HepG2 (cell line): ENCODE data around the gene BPIFB2. TPM values are rescaled to one million over a fixed set of nuclear protein-coding genes. Genes with fewer than 3 reads are reported as not detected.

Experiments
- ATRX ChIP-seq: sonication (generic); formaldehyde crosslinking; IDR thresholded peaks from 2 replicates; pipeline ENCODE4 v1.4.0; 2020; ENCODE audit warnings: missing genetic modification reagents, borderline replicate concordance
- FOSL1 ChIP-seq: sonication (generic); formaldehyde crosslinking; IDR thresholded peaks from 2 replicates; pipeline ENCODE4 v1.9.0; 2021; ENCODE audit warnings: missing genetic modification reagents, borderline replicate concordance
- ONECUT2 ChIP-seq: sonication (generic); formaldehyde crosslinking; IDR thresholded peaks from 2 replicates; pipeline ENCODE4 v1.4.0; 2020; ENCODE audit warnings: missing genetic modification reagents
- SALL1 ChIP-seq: sonication (generic); formaldehyde crosslinking; IDR thresholded peaks from 2 replicates; pipeline ENCODE4 v1.8.0; 2022; ENCODE audit warnings: mild to moderate bottlenecking, missing genetic modification reagents
- ZNF17 ChIP-seq: sonication (generic); formaldehyde crosslinking; IDR thresholded peaks from 2 replicates; pipeline ENCODE4 v1.5.0; 2020; ENCODE audit warnings: mild to moderate bottlenecking, missing genetic modification reagents
- ZNF333 ChIP-seq: sonication (generic); formaldehyde crosslinking; IDR thresholded peaks from 2 replicates; pipeline ENCODE4 v1.4.0; 2020; ENCODE audit warnings: mild to moderate bottlenecking, missing genetic modification reagents, borderline replicate concordance
- ZNF660 ChIP-seq: sonication (generic); formaldehyde crosslinking; IDR thresholded peaks from 2 replicates; pipeline ENCODE4 v1.5.1; 2020; ENCODE audit warnings: mild to moderate bottlenecking, low read depth, missing genetic modification reagents, borderline replicate concordance
- ZNF782 ChIP-seq: sonication (generic); formaldehyde crosslinking; IDR thresholded peaks from 2 replicates; pipeline ENCODE4 v1.4.0; 2020; ENCODE audit warnings: missing genetic modification reagents, mild to moderate bottlenecking, borderline replicate concordance
- ZNF839 ChIP-seq: sonication (generic); formaldehyde crosslinking; IDR thresholded peaks from 2 replicates; pipeline ENCODE4 v1.4.0; 2020; ENCODE audit warnings: missing genetic modification reagents, mild to moderate bottlenecking, borderline replicate concordance
- polyA plus RNA-seq, 8 experiments: library from polyadenylated mRNA; depleted of rRNA in 3 of 8; stranded (reverse) in 7 of 8; unstranded in 1 of 8; fragments of >200 nt; fragmentation: Illumina TruSeq in 4 of 8; extraction: Trizol in 4 of 8; gene quantifications; 2 replicates each; pipeline versions ENCODE4 v1.2.1 to v1.2.3, GENCODE V29; 2011 to 2016; ENCODE audit warnings: low read depth in 4 of 8, missing spikeins in 1 of 8, mixed read lengths in 1 of 8; ENCODE audit not compliant: insufficient read depth in 1 of 8
- total RNA-seq, 5 experiments: library from RNA; depleted of rRNA; stranded (reverse); fragments of >200 nt; fragmentation: Illumina TruSeq; extraction: Trizol; gene quantifications; 2 replicates each; pipeline ENCODE4 v1.2.3, GENCODE V29; 2016; ENCODE audit warnings: low read depth in 1 of 5
- TF ChIP-seq, protein P1 (sequence below): sonication (generic); formaldehyde crosslinking; IDR thresholded peaks from 2 replicates; pipeline ENCODE4 v1.9.0; 2021; ENCODE audit warnings: mild to moderate bottlenecking, missing genetic modification reagents
- TF ChIP-seq, protein P2 (sequence below): sonication (generic); formaldehyde crosslinking; IDR thresholded peaks from 2 replicates; pipeline ENCODE4 v1.8.1; 2023; ENCODE audit warnings: missing genetic modification reagents, inconsistent platforms, borderline replicate concordance
- TF ChIP-seq, protein P3 (sequence below): sonication (generic); formaldehyde crosslinking; IDR thresholded peaks from 2 replicates; pipeline ENCODE4 v1.4.0; 2020; ENCODE audit warnings: missing genetic modification reagents
- TF ChIP-seq, protein P4 (sequence below): sonication (generic); formaldehyde crosslinking; IDR thresholded peaks from 2 replicates; pipeline ENCODE4 v1.8.0; 2022; ENCODE audit warnings: missing genetic modification reagents, low read depth, mild to moderate bottlenecking, borderline replicate concordance

The BPIFB2 gene
- total and polyA plus RNA-seq, 2 of the 13 experiments (the other 11 are each of a cell fraction or from before 2014, with no cell fraction given): 54.5 to 902 TPM

DNA sequence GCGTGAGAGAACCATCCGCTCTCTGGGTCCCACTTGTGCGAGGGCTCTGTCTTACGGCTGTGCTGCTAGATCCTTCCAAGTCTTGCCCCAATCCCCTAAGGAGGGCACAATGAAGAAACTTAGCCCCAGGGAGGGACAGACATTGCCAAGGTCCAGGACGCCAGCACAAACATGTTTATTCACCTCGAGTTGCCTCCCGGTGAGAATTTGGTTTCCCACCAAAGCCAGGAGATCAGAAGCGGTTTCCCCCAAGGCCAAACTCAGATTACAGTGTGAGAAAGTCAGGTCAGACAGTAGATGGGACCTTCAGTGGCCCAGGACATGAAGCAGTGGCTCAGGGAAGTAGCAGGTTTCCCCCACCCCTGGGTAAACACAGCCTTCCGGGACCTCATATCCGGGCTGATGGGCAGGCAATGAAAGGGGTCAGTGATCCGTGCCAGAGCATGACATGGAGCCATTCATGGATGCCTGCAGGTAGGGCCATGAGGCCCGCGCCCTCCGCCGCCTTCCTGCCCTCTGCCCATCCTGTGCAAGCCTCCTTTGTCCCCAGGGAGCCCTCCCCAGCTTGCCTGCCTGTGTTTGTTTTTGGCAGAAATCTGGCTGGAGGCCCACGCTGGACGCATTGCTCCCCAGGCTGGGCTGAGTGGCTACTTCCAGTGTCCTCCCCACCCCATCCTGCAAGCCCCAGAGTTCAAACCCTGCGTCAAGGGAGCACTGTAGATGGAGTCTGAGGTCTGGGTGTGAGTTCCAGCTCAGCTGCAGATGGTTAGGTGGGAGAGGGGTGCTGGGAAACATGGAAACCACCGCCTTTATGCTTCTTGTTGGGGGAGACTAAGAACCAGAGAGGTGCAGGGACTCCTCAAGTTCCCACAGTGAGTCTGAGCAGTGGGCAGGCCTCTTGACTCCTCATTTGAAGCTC, 2.0 kb downstream of the BPIFB2 start (continued):
- TF ChIP-seq, protein P1, sequence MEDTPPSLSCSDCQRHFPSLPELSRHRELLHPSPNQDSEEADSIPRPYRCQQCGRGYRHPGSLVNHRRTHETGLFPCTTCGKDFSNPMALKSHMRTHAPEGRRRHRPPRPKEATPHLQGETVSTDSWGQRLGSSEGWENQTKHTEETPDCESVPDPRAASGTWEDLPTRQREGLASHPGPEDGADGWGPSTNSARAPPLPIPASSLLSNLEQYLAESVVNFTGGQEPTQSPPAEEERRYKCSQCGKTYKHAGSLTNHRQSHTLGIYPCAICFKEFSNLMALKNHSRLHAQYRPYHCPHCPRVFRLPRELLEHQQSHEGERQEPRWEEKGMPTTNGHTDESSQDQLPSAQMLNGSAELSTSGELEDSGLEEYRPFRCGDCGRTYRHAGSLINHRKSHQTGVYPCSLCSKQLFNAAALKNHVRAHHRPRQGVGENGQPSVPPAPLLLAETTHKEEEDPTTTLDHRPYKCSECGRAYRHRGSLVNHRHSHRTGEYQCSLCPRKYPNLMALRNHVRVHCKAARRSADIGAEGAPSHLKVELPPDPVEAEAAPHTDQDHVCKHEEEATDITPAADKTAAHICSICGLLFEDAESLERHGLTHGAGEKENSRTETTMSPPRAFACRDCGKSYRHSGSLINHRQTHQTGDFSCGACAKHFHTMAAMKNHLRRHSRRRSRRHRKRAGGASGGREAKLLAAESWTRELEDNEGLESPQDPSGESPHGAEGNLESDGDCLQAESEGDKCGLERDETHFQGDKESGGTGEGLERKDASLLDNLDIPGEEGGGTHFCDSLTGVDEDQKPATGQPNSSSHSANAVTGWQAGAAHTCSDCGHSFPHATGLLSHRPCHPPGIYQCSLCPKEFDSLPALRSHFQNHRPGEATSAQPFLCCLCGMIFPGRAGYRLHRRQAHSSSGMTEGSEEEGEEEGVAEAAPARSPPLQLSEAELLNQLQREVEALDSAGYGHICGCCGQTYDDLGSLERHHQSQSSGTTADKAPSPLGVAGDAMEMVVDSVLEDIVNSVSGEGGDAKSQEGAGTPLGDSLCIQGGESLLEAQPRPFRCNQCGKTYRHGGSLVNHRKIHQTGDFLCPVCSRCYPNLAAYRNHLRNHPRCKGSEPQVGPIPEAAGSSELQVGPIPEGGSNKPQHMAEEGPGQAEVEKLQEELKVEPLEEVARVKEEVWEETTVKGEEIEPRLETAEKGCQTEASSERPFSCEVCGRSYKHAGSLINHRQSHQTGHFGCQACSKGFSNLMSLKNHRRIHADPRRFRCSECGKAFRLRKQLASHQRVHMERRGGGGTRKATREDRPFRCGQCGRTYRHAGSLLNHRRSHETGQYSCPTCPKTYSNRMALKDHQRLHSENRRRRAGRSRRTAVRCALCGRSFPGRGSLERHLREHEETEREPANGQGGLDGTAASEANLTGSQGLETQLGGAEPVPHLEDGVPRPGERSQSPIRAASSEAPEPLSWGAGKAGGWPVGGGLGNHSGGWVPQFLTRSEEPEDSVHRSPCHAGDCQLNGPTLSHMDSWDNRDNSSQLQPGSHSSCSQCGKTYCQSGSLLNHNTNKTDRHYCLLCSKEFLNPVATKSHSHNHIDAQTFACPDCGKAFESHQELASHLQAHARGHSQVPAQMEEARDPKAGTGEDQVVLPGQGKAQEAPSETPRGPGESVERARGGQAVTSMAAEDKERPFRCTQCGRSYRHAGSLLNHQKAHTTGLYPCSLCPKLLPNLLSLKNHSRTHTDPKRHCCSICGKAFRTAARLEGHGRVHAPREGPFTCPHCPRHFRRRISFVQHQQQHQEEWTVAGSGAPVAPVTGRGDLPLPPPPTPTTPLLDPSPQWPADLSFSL (CRISPR knock-in tag): no peak; the same call in 1 of the 2 replicates
- TF ChIP-seq ZNF782: peak; percentile 97; the same call in 1 of the 2 replicates
- TF ChIP-seq ONECUT2: no peak
- peak; percentile 80; the same call in 1 of the 2 replicates for TF ChIP-seq ZNF660
- peak; percentile 6; the same call in 1 of the 2 replicates for TF ChIP-seq FOSL1 (CRISPR knock-in tag)
- no peak for TF ChIP-seq ZNF17 (CRISPR knock-in tag)
- TF ChIP-seq SALL1 (CRISPR knock-in tag): peak; percentile 98
- TF ChIP-seq ATRX (CRISPR knock-in tag): no peak
- TF ChIP-seq, protein P2, sequence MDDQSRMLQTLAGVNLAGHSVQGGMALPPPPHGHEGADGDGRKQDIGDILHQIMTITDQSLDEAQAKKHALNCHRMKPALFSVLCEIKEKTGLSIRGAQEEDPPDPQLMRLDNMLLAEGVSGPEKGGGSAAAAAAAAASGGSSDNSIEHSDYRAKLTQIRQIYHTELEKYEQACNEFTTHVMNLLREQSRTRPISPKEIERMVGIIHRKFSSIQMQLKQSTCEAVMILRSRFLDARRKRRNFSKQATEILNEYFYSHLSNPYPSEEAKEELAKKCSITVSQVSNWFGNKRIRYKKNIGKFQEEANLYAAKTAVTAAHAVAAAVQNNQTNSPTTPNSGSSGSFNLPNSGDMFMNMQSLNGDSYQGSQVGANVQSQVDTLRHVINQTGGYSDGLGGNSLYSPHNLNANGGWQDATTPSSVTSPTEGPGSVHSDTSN: no peak
- peak; percentile 76; the same call in 1 of the 2 replicates for TF ChIP-seq ZNF839 (CRISPR knock-in tag)
- TF ChIP-seq, protein P3, sequence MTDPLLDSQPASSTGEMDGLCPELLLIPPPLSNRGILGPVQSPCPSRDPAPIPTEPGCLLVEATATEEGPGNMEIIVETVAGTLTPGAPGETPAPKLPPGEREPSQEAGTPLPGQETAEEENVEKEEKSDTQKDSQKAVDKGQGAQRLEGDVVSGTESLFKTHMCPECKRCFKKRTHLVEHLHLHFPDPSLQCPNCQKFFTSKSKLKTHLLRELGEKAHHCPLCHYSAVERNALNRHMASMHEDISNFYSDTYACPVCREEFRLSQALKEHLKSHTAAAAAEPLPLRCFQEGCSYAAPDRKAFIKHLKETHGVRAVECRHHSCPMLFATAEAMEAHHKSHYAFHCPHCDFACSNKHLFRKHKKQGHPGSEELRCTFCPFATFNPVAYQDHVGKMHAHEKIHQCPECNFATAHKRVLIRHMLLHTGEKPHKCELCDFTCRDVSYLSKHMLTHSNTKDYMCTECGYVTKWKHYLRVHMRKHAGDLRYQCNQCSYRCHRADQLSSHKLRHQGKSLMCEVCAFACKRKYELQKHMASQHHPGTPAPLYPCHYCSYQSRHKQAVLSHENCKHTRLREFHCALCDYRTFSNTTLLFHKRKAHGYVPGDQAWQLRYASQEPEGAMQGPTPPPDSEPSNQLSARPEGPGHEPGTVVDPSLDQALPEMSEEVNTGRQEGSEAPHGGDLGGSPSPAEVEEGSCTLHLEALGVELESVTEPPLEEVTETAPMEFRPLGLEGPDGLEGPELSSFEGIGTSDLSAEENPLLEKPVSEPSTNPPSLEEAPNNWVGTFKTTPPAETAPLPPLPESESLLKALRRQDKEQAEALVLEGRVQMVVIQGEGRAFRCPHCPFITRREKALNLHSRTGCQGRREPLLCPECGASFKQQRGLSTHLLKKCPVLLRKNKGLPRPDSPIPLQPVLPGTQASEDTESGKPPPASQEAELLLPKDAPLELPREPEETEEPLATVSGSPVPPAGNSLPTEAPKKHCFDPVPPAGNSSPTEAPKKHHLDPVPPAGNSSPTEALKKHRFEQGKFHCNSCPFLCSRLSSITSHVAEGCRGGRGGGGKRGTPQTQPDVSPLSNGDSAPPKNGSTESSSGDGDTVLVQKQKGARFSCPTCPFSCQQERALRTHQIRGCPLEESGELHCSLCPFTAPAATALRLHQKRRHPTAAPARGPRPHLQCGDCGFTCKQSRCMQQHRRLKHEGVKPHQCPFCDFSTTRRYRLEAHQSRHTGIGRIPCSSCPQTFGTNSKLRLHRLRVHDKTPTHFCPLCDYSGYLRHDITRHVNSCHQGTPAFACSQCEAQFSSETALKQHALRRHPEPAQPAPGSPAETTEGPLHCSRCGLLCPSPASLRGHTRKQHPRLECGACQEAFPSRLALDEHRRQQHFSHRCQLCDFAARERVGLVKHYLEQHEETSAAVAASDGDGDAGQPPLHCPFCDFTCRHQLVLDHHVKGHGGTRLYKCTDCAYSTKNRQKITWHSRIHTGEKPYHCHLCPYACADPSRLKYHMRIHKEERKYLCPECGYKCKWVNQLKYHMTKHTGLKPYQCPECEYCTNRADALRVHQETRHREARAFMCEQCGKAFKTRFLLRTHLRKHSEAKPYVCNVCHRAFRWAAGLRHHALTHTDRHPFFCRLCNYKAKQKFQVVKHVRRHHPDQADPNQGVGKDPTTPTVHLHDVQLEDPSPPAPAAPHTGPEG (CRISPR knock-in tag): peak; percentile 61
- TF ChIP-seq ZNF333 (CRISPR knock-in tag): no peak
- TF ChIP-seq, protein P4, sequence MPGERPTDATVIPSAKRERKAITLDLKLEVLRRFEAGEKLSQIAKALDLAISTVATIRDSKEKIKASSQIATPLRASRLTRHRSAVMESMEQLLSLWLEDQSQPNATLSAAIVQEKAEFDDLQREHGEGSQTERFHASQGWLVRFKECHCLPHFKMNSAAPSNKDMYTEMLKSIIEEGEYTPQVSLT: peak; percentile 81; the same call in 1 of the 2 replicates
